Mammary epithelial cell (primary cell): ENCODE data around the gene TMEM127.

Experiments used
- EZH2 ChIP-seq: IDR thresholded peaks from 2 replicates; pipeline ENCODE4 v1.6.1; 2012; ENCODE audit warnings: low read length, inconsistent platforms, borderline replicate concordance
- TF ChIP-seq, protein P1 (sequence below), 2 donors: IDR thresholded peaks in 1 of 2; conservative IDR thresholded peaks in 1 of 2; 2 replicates each; pipeline ENCODE4 v1.5.1; 2011 to 2012; ENCODE audit warnings: inconsistent platforms in 2 of 2, low read length in 2 of 2, mild to moderate bottlenecking in 2 of 2, control low read depth in 1 of 2, low read depth in 1 of 2; ENCODE audit not compliant: insufficient read depth in 1 of 2; ENCODE audit errors: extremely low read depth in 1 of 2

DNA sequence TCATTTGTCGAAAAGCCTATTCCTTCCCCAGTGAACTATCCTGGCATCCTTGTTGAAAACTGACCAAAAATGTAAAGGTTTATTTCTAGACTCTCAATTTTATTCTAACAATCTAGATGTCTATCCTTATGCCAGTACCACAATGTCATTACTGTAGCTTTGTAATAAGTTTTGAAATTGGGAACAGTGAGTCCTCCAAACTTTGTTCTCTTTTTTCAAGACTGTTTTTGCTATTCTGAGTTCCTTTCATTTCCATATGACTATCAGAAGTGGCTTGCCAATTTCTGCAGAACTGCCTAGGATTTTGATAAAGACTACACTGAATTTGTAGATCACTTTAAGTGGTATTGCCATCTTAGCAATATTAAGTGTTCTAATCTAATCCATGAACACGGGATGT lies 66.9 kb downstream of the TMEM127 start:
- TF ChIP-seq, protein P1, sequence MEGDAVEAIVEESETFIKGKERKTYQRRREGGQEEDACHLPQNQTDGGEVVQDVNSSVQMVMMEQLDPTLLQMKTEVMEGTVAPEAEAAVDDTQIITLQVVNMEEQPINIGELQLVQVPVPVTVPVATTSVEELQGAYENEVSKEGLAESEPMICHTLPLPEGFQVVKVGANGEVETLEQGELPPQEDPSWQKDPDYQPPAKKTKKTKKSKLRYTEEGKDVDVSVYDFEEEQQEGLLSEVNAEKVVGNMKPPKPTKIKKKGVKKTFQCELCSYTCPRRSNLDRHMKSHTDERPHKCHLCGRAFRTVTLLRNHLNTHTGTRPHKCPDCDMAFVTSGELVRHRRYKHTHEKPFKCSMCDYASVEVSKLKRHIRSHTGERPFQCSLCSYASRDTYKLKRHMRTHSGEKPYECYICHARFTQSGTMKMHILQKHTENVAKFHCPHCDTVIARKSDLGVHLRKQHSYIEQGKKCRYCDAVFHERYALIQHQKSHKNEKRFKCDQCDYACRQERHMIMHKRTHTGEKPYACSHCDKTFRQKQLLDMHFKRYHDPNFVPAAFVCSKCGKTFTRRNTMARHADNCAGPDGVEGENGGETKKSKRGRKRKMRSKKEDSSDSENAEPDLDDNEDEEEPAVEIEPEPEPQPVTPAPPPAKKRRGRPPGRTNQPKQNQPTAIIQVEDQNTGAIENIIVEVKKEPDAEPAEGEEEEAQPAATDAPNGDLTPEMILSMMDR (conservative IDR thresholded peaks at IDR 0.05 in 1 of 2, IDR thresholded peaks at IDR 0.05 in 1 of 2; ENCODE audit: extremely low read depth in 1 of 2, insufficient read depth in 1 of 2, low read depth in 1 of 2, low read length in 2 of 2): no peak
- no peak for TF ChIP-seq EZH2
